Renal pelvis (tissue), 4 donors: Measurements from ENCODE around the gene BTBD9. TPM values are rescaled to one million over a fixed set of nuclear protein-coding genes. Genes with fewer than 3 reads are reported as not detected.

Source experiments
- DNase-seq: peaks from one replicate; pipeline ENCODE4 v3.0.0-alpha.2; 2013
- polyA plus RNA-seq, 3 donors: library from polyadenylated mRNA; unstranded; fragments of 120-200 nt; gene quantifications; one replicate each; pipeline ENCODE4 v1.2.1, GENCODE V29; 2013; ENCODE audit not compliant: insufficient read length in 3 of 3

The BTBD9 gene
- polyA plus RNA-seq, 3 donors: 13.7 to 16.9 (median 16.1) TPM

GRCh38 chr6:38195113-38195635, 444.6 kb downstream of the BTBD9 start:
- no peak for DNase-seq

- no peak for DNase-seq
These were observed 445.1 kb downstream of the BTBD9 start for GRCh38 chr6:38194589-38194988.

DNA sequence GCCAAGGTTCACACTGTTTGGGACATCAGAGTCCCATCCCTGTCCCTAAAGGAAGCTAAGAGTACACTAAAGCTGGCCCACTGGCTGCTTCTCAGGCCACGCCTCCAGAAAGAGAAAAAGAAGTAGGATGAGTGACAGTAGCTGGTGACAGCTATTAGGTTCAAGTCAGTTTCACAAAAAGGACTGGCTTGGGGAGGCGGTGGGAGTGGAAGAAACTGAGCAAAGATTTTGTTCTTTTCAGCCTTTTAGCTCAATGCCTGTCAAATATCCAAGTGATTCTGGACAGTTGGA, 445.5 kb downstream of the BTBD9 start:
- DNase-seq: no peak

DNA sequence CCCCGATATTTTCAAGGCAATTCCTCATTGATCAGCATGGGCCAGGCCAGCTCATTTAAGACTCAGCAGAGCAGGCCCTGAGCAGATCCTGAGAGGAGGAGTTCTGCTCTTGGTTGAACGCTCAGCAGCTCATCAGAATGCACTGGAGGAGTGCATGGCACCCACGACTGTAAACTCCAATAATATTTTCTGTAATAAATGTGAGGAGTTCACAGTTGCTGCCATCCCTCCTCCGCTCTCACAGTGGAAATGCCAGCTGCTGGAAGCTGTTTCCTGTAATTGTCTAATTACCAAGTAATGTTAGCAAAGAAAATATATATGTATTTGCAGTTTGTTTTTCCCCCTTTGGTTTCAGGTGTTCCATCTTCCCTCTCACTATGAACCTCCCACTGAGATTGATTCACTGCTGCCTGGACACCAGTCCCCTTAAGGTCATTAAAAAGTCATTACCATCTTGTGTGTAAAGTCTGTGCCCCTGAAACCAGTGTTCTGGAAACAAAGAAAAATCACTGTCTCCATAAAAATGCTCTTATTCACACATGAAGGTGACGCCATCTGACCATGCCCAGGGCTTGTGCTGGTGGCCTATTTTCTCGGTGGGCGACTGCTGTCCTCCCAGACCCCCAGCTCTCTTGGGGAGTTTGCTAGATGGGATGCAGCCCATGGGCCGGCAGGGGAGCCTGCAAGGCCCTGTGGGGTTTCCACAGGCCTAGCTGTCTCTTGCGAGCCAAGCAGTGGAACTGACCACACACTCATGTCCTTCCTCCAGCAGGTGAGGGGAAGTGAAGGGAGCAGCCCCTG, 446.0 kb downstream of the BTBD9 start:
- no peak for DNase-seq

GRCh38 chr6:38193051-38193450, 446.7 kb downstream of the BTBD9 start:
- no peak for DNase-seq

- DNase-seq: no peak
These were observed 447.2 kb downstream of the BTBD9 start for GRCh38 chr6:38192487-38192886.

DNA sequence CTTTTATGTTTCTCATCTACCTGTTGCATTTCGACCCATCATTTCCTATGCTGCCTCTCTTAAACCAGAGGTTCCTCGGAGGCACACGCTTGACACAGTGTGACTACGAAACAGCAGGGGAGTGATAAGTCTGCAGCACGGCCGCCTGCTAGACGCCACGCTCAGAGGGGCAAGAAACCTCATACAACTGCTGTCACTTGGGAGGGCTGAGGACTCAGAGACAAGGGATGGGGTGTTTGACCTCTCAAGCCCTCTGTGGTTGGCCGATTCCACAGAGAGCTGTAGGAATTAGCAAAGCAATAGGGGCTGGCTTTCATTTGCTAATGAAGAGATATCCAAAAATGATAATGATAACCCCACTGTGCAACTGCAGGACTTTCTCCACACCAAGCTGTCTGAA, 447.7 kb downstream of the BTBD9 start:
- no peak for DNase-seq

GRCh38 chr6:38191418-38191817, 448.3 kb downstream of the BTBD9 start:
- DNase-seq: no peak

- DNase-seq: no peak
These were observed 450.9 kb downstream of the BTBD9 start for GRCh38 chr6:38188677-38189335.

DNA sequence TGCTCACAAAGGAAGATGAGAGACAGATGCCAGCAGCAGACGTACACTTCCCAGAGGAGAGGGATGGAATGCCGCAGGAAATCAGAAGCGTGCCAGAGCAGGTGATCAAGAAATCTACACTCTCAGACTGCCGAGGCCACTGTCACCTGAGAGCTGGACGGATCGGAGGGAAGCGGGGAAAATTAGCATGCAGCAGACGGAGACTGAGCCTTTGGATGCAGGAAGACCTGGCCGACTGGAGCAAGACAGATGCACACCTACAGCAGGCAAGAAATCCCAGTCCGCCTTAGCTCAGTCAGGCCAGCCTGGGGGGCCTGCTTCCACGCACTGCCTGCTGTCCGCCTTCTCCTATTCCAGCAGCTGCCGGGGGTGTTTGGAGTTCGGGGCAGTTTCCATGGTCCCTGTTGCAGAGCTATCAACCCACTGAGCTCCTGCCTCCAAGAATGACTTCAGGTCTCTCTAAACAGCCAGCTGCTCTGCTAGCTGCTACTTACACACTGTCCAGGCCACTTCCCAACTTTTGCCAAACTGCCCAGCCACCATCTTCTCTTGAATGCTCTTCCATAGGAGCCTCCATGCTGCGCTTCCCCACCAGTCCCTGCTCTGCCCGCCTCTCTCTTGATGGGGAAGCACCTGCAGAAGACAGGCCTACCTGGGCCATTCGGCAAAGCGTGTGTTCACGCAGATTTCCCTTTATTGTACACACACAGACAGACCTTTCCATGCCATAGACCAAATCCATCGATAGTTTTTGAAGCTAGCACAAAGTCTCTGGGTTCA, 451.7 kb downstream of the BTBD9 start:
- DNase-seq: no peak

- DNase-seq: no peak
These were observed 452.4 kb downstream of the BTBD9 start for GRCh38 chr6:38187325-38187724.

GRCh38 chr6:38185752-38186151, 454.0 kb downstream of the BTBD9 start:
- DNase-seq: no peak

DNA sequence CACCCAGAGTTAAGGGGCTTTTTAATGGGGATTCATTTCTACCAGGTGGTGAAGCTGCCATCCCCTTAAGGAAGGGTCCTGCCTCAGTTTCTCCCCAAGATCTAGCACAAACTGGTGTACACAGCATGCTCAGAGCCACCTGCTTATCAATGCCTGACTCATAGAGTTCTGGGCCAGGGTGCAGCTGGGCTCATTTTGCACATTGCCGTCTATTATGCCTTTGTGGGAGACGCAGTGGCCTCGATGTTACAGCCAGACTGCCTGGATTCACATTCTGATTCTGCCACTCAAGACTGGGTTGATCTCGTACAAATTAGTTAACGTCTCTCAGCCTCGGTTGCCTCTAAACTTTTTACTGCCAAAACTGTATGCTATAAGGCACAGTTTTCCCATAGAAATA, 454.5 kb downstream of the BTBD9 start:
- no peak for DNase-seq

DNA sequence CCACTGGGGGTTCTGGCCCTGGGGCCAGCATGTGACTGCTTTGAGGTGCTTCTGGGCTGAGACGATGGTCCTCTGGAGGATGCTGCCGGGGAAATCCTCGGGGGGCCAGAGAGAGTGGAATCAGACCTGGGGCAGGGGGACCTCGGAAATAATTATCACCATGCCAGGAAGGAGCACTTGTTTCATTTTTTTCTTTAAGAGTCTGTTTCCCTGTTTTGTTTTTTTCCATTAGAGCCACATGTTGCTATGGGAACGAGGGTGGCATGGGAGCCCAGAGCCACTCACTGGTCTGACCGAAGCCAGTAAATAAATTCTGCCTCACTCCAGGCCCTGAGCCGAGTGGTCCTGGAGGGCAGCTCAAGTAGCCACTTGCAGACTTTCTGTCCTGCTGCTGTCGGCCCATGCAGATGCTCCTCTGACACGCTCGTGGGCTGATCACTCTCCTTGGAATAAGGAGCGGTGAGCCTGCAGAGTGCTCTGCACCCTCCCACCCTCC, 455.1 kb downstream of the BTBD9 start:
- DNase-seq: no peak

- no peak for DNase-seq
These were observed 455.7 kb downstream of the BTBD9 start for GRCh38 chr6:38183856-38184584.

- DNase-seq: no peak
These were observed 457.3 kb downstream of the BTBD9 start for GRCh38 chr6:38182426-38182825.

- DNase-seq: no peak
These were observed 459.1 kb downstream of the BTBD9 start for GRCh38 chr6:38180586-38180985.

GRCh38 chr6:38179794-38180430, 459.8 kb downstream of the BTBD9 start:
- DNase-seq: no peak

- no peak for DNase-seq
These were observed 460.4 kb downstream of the BTBD9 start for GRCh38 chr6:38179300-38179699.

- no peak for DNase-seq
These were observed 461.2 kb downstream of the BTBD9 start for GRCh38 chr6:38178584-38178886.

DNA sequence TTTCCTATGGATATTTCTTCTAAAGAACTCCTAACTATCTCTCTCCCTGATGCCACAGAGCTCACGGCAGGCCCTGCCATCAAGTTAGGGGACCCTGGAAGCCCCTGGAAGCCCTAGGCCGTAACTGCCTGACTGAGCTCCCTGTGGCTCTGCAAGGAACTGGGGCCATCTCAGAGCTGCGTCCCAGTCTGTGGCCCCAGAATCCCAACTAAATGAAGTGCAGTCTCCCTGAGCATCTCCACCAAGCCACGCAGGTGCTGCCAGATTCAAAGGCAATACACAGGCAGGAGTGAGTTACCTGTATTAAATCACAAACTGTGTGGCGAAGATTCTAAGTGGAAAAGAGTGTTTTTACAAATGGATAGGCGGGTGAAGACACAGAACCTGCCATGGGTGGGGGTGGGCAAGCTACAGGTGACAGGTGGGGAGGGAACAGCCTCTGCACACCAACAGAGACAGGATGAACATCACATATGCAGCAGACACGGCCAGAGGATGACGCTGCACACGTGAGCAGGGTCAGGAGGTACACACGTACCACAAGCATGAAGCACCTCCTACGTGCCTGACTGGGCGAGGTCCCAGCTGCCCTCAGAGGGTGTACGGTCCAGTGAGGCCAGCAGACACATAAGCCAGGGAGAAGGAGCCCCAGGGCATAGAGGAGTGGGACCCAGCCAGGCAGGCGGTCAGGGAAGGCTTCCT, 461.7 kb downstream of the BTBD9 start:
- no peak for DNase-seq
